Lower leg skin (tissue), 3 donors: ENCODE data around the gene GLDN.

Experiments
- POLR2A ChIP-seq, 2 donors: fragments of 450-650 bp; IDR thresholded peaks; one replicate each; pipeline ENCODE4 v1.6.1; 2016 to 2017; ENCODE audit warnings: antibody characterized with exemption in 2 of 2, mild to moderate bottlenecking in 1 of 2, moderate library complexity in 1 of 2
- TF ChIP-seq, protein P1 (sequence below), 3 donors: fragments of 450-650 bp; IDR thresholded peaks; one replicate each; pipeline ENCODE4 v1.5.1; 2016; ENCODE audit warnings: antibody characterized with exemption in 3 of 3, mild to moderate bottlenecking in 3 of 3, moderate library complexity in 2 of 3

DNA sequence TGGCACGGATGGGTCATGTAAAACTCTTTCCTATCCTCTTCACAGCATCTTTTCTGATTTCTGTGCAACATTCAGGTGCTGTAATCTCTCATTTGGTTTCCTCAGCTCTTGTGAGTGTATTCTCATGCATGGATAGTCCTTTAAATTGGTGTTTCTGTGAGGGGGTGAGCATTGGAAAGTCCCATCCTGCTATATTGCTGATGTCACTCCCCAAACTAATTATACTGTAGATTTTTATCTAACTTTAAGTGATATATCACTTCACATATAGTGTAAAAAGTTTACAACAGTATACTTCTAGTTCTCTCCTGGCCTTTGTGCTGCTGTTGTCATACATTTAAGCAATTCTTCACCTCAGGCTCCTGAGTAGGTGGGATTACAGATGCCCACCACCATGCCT lies 102.7 kb downstream of the GLDN start:
- TF ChIP-seq, protein P1, sequence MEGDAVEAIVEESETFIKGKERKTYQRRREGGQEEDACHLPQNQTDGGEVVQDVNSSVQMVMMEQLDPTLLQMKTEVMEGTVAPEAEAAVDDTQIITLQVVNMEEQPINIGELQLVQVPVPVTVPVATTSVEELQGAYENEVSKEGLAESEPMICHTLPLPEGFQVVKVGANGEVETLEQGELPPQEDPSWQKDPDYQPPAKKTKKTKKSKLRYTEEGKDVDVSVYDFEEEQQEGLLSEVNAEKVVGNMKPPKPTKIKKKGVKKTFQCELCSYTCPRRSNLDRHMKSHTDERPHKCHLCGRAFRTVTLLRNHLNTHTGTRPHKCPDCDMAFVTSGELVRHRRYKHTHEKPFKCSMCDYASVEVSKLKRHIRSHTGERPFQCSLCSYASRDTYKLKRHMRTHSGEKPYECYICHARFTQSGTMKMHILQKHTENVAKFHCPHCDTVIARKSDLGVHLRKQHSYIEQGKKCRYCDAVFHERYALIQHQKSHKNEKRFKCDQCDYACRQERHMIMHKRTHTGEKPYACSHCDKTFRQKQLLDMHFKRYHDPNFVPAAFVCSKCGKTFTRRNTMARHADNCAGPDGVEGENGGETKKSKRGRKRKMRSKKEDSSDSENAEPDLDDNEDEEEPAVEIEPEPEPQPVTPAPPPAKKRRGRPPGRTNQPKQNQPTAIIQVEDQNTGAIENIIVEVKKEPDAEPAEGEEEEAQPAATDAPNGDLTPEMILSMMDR (IDR thresholded peaks at IDR 0.05), result no peak
- TF ChIP-seq POLR2A (IDR thresholded peaks at IDR 0.05), result no peak
